Neuron (in vitro differentiated cells): Measurements from ENCODE around the gene DAAM1.

Experiments used
- H2AFZ ChIP-seq: one replicate; pipeline ENCODE4 v1.6.1; 2013; ENCODE audit warnings: low read depth, mild to moderate bottlenecking, inconsistent platforms, low read length, moderate library complexity
- H3K27me3 ChIP-seq: one replicate; pipeline ENCODE4 v1.6.1; 2013; ENCODE audit warnings: low read length; ENCODE audit not compliant: insufficient read depth
- H3K36me3 ChIP-seq: one replicate; pipeline ENCODE4 v1.6.1; 2013; ENCODE audit warnings: low read length; ENCODE audit not compliant: insufficient read depth
- H3K4me1 ChIP-seq: one replicate; pipeline ENCODE4 v1.6.1; 2013; ENCODE audit warnings: low read length; ENCODE audit not compliant: insufficient read depth
- H3K4me3 ChIP-seq: 2 replicates; pipeline ENCODE4 v1.5.1; 2013; ENCODE audit warnings: mild to moderate bottlenecking, low read length, moderate library complexity
- H3K9me3 ChIP-seq: one replicate; pipeline ENCODE4 v1.6.1; 2013; ENCODE audit warnings: low read length

DAAM1 gene

GRCh38 chr14:59213368-59214315 is 25.2 kb downstream of the DAAM1 start:
- Histone ChIP-seq H3K36me3 (peaks cover 2% of the 10 kb centered on the region), H2AFZ (no peak overlapping the region), H3K4me1 (peaks cover 3% of the 10 kb centered on the region)

GRCh38 chr14:59214702-59215302 is 26.3 kb downstream of the DAAM1 start:
- H3K27me3 ChIP-seq = no peaks in the 10 kb centered on the region
- no peaks in the 10 kb centered on the region for H3K9me3 ChIP-seq
- peaks cover 3% of the 10 kb centered on the region for H3K4me1 ChIP-seq
- H2AFZ ChIP-seq = no peak overlapping the region
- H3K36me3 ChIP-seq = peaks cover 2% of the 10 kb centered on the region
- H3K4me3 ChIP-seq = no peak overlapping the region

More at GRCh38 chr14:59213368-59214315, 25.2 kb downstream of the DAAM1 start:
- Histone ChIP-seq H3K9me3 (no peaks in the 10 kb centered on the region), H3K27me3 (no peaks in the 10 kb centered on the region), H3K4me3 (no peak overlapping the region)

- Histone ChIP-seq H3K4me1 (peaks cover 3% of the 10 kb centered on the region), H3K9me3 (no peaks in the 10 kb centered on the region), H3K36me3 (peaks cover 2% of the 10 kb centered on the region), H3K27me3 (no peaks in the 10 kb centered on the region), H2AFZ (no peak overlapping the region), H3K4me3 (no peak overlapping the region)
Measured at GRCh38 chr14:59215322-59215721, 26.9 kb downstream of the DAAM1 start.

GRCh38 chr14:59215757-59216156 is 27.3 kb downstream of the DAAM1 start:
- H3K9me3 ChIP-seq = no peaks in the 10 kb centered on the region
- no peak overlapping the region for H2AFZ ChIP-seq
- H3K27me3 ChIP-seq = no peaks in the 10 kb centered on the region
- no peak overlapping the region for H3K4me3 ChIP-seq
- H3K4me1 ChIP-seq = peaks cover 3% of the 10 kb centered on the region
- peaks cover 2% of the 10 kb centered on the region for H3K36me3 ChIP-seq

GRCh38 chr14:59217011-59217410 is 28.5 kb downstream of the DAAM1 start:
- Histone ChIP-seq H2AFZ (no peak overlapping the region), H3K4me1 (peaks cover 3% of the 10 kb centered on the region), H3K27me3 (no peaks in the 10 kb centered on the region), H3K36me3 (peaks cover 2% of the 10 kb centered on the region), H3K4me3 (no peak overlapping the region), H3K9me3 (no peaks in the 10 kb centered on the region)

GRCh38 chr14:59221568-59221967 is 33.1 kb downstream of the DAAM1 start:
- Histone ChIP-seq H3K4me3 (no peak overlapping the region), H3K36me3 (peaks cover 12% of the 10 kb centered on the region)

GRCh38 chr14:59224341-59224740 is 35.9 kb downstream of the DAAM1 start:
- Histone ChIP-seq H2AFZ (no peak overlapping the region), H3K27me3 (no peaks in the 10 kb centered on the region), H3K4me3 (no peak overlapping the region), H3K36me3 (peaks cover 12% of the 10 kb centered on the region), H3K9me3 (peaks cover 4% of the 10 kb centered on the region), H3K4me1 (no peaks in the 10 kb centered on the region)

More at GRCh38 chr14:59221568-59221967, 33.1 kb downstream of the DAAM1 start:
- no peaks in the 10 kb centered on the region for H3K4me1 ChIP-seq
- H2AFZ ChIP-seq = no peak overlapping the region
- H3K9me3 ChIP-seq = peaks cover 4% of the 10 kb centered on the region
- no peaks in the 10 kb centered on the region for H3K27me3 ChIP-seq

- Histone ChIP-seq H3K27me3 (no peaks in the 10 kb centered on the region), H3K36me3 (peaks cover 12% of the 10 kb centered on the region), H3K4me3 (no peak overlapping the region), H2AFZ (no peak overlapping the region), H3K9me3 (peaks cover 4% of the 10 kb centered on the region), H3K4me1 (no peaks in the 10 kb centered on the region)
Measured at GRCh38 chr14:59225281-59225680, 36.8 kb downstream of the DAAM1 start.

GRCh38 chr14:59228421-59228820 is 40.0 kb downstream of the DAAM1 start:
- H3K27me3 ChIP-seq = no peaks in the 10 kb centered on the region
- peaks cover 8% of the 10 kb centered on the region for H3K36me3 ChIP-seq
- H3K4me1 ChIP-seq = no peaks in the 10 kb centered on the region
- H3K4me3 ChIP-seq = no peak overlapping the region
- peaks cover 3% of the 10 kb centered on the region for H3K9me3 ChIP-seq
- H2AFZ ChIP-seq = no peak overlapping the region

GRCh38 chr14:59229653-59230406 is 41.4 kb downstream of the DAAM1 start:
- Histone ChIP-seq H2AFZ (no peak overlapping the region), H3K27me3 (no peaks in the 10 kb centered on the region), H3K9me3 (peaks cover 3% of the 10 kb centered on the region), H3K4me3 (no peak overlapping the region), H3K36me3 (no peaks in the 10 kb centered on the region), H3K4me1 (no peaks in the 10 kb centered on the region)

- Histone ChIP-seq H3K27me3 (no peaks in the 10 kb centered on the region), H3K36me3 (no peaks in the 10 kb centered on the region), H3K9me3 (peaks cover 3% of the 10 kb centered on the region), H3K4me1 (no peaks in the 10 kb centered on the region), H2AFZ (no peak overlapping the region), H3K4me3 (no peak overlapping the region)
Measured at GRCh38 chr14:59236195-59236594, 47.7 kb downstream of the DAAM1 start.

GRCh38 chr14:59238216-59238615 is 49.7 kb downstream of the DAAM1 start:
- Histone ChIP-seq H3K9me3 (peaks cover 1% of the 10 kb centered on the region), H3K27me3 (no peaks in the 10 kb centered on the region), H3K36me3 (no peaks in the 10 kb centered on the region), H2AFZ (no peak overlapping the region), H3K4me3 (no peak overlapping the region), H3K4me1 (no peaks in the 10 kb centered on the region)

GRCh38 chr14:59239022-59239421 is 50.6 kb downstream of the DAAM1 start:
- Histone ChIP-seq H3K36me3 (no peaks in the 10 kb centered on the region), H2AFZ (no peak overlapping the region), H3K4me3 (no peak overlapping the region), H3K4me1 (no peaks in the 10 kb centered on the region), H3K9me3 (peaks cover 4% of the 10 kb centered on the region), H3K27me3 (no peaks in the 10 kb centered on the region)
